GM19463 (cell line): ENCODE results near the gene RPLP2.

Source experiments
- ATAC-seq: cut with Tn5 transposase; IDR thresholded peaks from one replicate; pipeline ENCODE4 v1.9.1; 2021; ENCODE audit warnings: mild to moderate bottlenecking, moderate library complexity; ENCODE audit not compliant: unreplicated experiment

RPLP2 gene

DNA sequence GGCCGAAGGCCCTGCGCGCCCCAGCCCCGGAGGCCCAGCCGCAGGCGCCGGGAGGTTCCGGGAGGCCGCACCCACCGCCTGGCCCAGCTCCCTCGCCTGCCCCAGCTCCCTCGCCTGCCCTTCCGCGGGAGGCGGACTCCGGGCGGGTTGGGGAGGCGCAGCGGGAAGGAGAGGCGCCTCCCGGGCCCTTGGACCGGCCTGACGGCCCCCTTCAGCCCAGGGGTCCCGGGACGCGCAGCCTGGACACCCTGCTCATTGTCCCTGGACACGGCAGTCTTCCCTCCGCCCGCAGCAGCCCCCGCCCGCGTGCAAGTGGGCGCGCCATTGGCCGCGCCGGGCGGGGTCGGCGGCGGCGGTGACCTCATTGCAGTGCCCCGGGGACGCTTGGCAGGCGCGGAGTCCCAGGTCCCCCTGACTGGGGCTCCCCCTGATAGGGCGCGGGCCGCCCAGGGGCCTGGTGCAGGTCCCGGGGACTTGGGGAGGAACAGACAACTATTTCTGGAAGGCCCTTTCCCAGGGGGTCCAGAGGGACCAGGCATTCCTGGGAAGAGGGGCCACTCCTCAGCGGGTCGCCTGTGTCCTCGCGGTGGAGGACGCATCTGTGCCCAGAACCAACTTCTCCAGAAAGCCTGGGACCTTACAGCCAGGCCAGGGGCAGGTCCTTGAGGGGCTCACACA is 23.5 kb downstream of the RPLP2 start:
- peak; percentile 27 for ATAC-seq

DNA sequence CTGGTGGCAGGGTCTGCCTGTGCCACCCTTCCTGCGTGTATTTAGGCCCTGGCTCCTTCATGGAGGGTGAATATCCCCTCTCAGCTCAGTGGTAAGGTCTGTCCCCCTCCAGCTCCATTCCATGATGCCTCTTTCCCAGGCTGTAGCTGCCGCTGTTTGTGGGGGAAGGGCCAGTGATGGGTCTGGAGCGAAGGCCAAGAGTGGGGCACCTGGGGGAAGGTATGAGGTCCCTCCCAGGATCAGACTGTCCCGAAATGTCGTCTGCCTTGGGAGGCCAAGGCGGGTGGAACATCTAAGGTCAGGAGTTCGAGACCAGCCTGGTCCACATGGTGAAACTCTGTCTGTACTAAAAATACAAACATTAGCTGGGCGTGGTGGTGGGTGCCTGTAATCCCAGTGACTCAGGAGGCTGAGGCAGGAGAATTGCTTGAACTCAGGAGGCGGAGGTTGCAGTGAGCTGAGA is 24.1 kb downstream of the RPLP2 start:
- no peak for ATAC-seq

- ATAC-seq = no peak
Measured at GRCh38 chr11:834371-835316, 24.9 kb downstream of the RPLP2 start.

DNA sequence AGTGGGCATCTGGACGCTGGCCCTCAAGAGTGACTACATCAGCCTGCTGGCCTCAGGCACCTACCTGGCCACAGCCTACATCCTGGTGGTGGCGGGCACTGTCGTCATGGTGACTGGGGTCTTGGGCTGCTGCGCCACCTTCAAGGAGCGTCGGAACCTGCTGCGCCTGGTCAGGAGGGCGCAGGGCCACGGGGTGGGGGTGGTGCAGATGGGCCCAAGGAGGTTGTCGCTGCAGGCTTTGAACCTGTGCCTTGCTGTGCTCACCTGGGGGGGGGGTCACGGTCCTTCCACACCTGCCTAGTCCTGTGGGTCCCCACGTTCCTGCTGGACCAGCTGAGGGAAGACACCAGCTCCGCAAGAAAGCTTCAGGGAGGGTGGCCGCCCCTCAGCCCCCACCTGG is 26.5 kb downstream of the RPLP2 start:
- no peak for ATAC-seq

- no peak for ATAC-seq
Measured at GRCh38 chr11:836700-837099, 26.9 kb downstream of the RPLP2 start.

GRCh38 chr11:837189-837989 is 27.6 kb downstream of the RPLP2 start:
- ATAC-seq = no peak

GRCh38 chr11:837990-838307 is 28.2 kb downstream of the RPLP2 start:
- ATAC-seq = no peak

GRCh38 chr11:838441-839279 is 28.9 kb downstream of the RPLP2 start:
- no peak for ATAC-seq

DNA sequence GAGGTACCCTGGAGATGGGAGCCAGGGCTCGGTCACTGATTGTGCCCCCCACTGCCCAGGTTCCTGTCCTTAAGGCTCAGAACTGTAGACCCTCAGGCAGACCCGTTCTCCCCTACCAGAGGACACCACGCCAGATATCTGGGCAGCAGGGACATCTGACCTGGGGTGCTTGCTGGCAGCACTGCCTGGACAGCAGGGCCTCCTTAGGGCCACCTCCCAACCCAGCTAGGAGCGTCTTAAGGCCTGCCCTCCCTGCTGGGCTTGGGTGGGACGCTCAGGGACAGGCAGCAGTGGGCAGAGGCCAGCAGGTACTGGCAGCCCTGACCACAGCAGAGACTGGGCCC is 29.5 kb downstream of the RPLP2 start:
- no peak for ATAC-seq

GRCh38 chr11:839875-840617 is 30.3 kb downstream of the RPLP2 start:
- ATAC-seq = no peak

DNA sequence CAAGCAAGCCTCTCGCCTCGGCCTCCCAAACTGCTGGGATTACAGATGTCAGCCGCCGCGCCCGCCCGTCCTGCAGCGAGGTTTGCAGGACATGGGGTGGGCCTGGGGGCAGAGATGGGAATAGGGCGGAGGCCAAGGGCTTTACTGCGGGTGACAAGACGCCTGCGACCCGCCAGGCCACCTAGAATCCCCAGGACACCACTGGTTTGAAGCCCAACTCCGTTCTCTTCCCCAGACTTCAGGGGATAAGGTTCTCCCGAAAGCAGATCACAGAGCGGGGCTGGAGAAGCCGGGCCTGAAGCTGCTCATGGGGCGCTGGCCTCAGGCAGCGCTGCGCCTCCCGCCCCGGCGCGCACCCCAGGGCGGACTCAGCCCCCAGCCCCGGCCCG is 32.2 kb downstream of the RPLP2 start:
- ATAC-seq = peak; percentile 20

DNA sequence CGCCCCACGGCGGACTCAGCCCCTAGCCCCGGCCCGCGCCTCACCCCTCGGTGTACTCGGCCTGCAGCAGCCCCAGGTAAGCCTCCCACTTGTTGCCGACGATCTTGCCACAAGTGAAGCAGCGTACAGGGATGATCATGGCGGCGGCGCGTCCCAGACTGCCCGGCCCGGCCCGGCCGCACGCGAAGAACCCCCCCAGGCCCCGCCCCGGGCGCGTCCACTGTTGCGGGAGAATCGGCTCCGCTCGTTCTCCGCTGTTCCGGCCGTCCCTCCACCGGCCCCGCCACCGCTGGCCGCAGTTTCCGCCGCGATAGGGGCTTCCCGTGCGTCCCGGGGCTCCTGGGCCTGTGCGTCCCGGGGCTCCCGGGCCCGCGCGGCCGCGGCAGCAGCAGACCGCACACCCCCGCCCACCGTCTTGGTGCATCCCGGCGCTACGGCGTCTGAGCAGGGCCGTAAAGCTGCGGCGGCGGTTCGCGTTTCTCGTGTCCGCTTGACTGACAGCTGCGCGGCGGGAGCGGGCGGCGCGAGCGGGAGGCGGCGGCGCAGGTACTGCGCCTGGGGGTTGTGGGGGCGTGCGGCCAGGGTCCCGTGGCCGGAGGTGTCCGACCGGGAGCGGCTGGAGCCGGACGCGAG is 32.7 kb downstream of the RPLP2 start, which contains the start of the genes POLR2L and TSPAN4:
TSS of gene POLR2L (minus strand) at position 160 of the 633 bp plus-strand sequence. CDS start at position 139, 21 bp downstream.
TSS of gene TSPAN4 (plus strand) at position 483 of the 633 bp plus-strand sequence. CDS start 7,453 bp downstream, outside the sequence.
- peak; percentile 61 for ATAC-seq

- peak; percentile 3 for ATAC-seq
Measured at GRCh38 chr11:843086-843734, 33.4 kb downstream of the RPLP2 start.

- no peak for ATAC-seq
Measured at GRCh38 chr11:843818-844692, 34.3 kb downstream of the RPLP2 start.

GRCh38 chr11:844693-845644 is 35.2 kb downstream of the RPLP2 start:
- ATAC-seq = no peak

DNA sequence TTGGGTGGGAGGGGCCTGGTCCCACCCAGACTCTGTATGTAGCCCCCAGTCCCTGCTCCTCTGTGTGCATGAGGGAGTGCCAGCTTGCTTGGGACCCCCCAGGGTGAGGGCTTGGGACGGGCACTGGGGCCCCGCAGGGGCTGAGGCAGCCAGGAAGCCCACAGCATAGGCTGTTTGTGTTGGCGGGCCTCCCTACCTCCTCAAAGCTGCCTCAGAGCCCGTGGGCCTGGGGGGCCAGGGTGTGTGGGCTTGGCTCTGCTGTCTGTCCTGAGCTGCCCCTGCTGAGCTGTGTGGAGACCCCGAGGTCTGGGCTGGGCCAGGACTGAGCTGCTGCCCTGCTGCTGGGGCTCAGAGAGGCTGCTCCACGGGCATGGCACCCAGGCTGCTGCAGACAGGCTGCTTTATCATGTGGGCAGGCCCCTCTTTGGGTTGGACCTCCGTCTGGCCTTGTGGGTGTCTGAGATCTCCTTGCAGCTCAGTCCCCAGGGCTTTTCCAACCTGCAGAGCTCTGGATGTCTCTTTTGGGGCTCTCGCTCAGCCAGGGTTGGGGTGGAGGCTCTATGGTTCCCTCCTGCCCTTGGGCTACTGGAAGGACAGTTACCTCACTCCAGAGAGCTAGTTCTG is 36.2 kb downstream of the RPLP2 start:
- ATAC-seq = no peak
